Gastrocnemius medialis (tissue), 4 donors: ENCODE data around the gene RGS19.

Experiments
- CTCF ChIP-seq, 5 experiments: fragments of 450-650 bp in 3 of 5; fragments of 200-600 bp in 2 of 5; sonication (generic) in 2 of 5; IDR thresholded peaks in 4 of 5; conservative IDR thresholded peaks in 1 of 5; 1 replicate in 4 of 5; 2 replicates in 1 of 5; pipeline ENCODE4 v1.5.1; 2016 to 2019; ENCODE audit warnings: antibody characterized with exemption in 5 of 5, mild to moderate bottlenecking in 3 of 5, moderate library complexity in 3 of 5
- POLR2A ChIP-seq, 2 donors: fragments of 450-650 bp; IDR thresholded peaks; one replicate each; pipeline ENCODE4 v1.6.1; 2017; ENCODE audit warnings: antibody characterized with exemption in 2 of 2, mild to moderate bottlenecking in 2 of 2, moderate library complexity in 2 of 2

- TF ChIP-seq CTCF (IDR thresholded peaks at IDR 0.05 in 4 of 5, conservative IDR thresholded peaks at IDR 0.05 in 1 of 5) (no peak), POLR2A (IDR thresholded peaks at IDR 0.05) (no peak)
Observed at GRCh38 chr20:64025826-64026412, 53.4 kb downstream of the RGS19 start.
